NK-92 (cell line): ENCODE data around the gene PKNOX2.

Experiments
- DNase-seq: peaks from one replicate; lab custom pipeline; 2025; ENCODE audit not compliant: unreplicated experiment; lab: John Stamatoyannopoulos, UW

The PKNOX2 gene

DNA sequence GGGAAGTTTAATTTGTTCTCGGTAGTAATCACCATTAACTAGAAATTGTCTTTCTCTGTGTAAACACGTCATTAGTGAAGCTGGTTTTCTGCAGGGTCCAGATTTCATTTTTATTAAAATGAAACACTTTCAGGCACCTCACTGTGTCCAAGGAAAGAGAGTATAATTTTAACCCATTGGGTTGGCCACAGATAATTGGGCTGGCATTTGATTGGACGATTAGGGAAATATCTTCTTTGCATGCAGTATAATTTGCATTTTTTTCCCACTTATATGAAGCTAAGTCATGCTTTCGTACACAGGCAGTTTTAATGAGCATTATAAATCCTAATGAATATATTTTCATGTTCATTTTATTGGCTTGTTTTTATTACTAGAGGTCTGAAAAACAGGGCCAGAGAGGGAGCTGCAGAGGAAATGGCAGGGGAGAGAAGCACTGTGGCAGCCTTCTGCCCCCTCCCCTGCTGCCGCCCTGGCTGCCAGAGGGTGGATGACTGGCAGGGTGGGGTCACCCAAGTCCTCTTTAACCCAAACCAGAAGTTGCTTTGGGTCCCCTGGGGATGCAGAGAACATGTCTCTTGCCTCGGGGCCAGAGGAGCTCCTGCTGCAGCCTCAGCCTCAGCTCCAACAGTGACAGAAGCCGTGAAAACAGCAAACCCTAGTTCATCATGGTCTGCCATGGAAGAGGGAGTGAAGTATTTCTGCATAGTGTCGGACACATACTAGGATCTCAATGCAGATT is 93.9 kb downstream of the PKNOX2 start:
- no peak for DNase-seq

DNA sequence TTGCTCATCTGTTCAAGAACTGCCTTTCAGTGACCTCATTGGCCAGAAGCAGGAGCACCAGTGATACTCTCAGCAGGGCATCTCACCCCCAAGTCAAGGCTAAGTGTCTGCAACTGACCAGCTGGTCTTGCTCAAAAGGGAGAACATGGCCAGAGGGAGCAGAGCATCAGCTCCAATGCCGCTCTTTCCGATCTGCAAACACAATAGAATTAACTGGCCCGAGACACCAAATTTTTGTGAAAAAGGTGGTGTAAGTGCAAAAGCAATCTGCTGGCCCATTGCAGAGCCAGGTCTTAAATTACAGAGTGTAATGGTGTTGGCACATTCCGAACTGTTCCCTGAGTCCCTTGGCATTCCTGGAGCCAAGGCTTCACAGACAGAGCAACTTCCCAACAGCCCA is 97.0 kb downstream of the PKNOX2 start:
- DNase-seq = no peak

DNA sequence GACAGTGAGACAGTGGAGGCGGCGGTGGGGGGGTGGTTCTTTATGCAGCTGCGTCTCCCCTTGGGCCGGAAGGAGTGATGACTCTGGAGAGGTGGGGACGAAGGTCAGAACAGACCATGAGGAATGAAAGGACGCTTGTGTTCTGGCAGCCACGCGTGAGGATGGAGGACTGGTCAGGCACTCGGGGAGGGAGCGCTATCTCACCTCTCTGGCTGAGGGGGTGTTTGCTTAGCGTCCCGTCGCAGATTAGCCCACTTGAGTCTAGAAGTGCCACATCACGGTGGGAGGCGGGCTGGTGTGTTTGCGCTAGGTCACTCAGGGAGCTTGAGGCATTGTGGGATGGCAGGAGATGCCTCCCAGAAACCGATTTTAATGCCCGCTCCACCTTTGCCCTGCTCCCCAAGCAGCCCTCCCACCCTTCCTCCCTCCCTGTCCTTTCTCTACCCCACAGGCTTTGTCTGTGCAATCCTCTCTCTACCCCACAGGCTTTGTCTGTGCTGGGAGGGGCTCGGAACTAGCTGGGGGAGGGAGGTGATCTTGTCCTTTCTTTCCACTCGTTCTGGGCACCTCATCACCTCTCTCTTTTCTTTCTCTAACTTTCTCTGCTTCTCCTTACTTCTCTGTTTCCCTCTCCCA is 97.8 kb downstream of the PKNOX2 start:
- DNase-seq = no peak

DNA sequence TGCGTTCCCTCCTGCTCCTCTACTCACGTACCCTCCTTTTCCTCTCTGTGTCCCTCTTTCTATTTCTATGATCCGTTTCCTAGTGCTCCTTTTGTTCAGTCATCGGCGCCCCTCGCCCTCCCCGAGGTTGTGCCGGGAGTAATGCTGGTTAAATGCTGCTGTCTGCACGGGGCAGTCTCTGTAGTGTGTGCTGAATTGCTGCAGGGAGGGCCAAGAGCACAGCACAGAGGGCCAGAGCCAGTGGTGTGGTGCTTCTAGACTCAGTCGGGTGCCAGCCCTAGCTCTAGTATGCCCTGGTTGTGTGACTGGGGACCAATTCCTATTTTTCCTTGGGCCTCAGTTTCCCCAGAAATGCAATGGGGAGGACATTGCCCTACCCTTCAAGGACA is 98.3 kb downstream of the PKNOX2 start:
- no peak for DNase-seq

DNA sequence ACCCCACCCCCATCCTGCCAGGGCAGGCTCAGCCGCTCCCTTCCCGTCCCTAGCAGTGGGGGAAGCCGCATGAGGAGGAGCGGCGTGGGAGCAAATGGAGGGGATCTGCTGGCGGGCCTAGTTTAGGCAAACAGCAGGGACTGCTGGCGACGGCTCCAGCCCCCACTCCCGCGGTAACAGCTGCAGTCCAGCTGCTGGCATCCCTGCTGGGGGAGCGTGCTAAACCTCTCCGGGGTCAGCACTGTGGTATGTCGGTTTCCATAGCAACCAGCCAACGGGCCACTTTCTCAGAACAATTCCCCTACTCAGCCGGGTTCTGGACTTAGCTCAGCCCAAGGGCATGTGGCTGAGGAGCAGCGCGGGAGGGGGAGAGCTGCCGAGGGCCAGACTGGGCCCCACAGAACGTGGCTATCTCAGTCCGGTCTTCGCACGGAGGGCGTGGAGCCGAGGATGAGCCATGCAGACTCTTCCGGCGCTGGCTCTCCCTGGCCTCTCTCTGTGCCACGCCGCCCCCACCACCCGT is 98.8 kb downstream of the PKNOX2 start:
- DNase-seq = no peak

DNA sequence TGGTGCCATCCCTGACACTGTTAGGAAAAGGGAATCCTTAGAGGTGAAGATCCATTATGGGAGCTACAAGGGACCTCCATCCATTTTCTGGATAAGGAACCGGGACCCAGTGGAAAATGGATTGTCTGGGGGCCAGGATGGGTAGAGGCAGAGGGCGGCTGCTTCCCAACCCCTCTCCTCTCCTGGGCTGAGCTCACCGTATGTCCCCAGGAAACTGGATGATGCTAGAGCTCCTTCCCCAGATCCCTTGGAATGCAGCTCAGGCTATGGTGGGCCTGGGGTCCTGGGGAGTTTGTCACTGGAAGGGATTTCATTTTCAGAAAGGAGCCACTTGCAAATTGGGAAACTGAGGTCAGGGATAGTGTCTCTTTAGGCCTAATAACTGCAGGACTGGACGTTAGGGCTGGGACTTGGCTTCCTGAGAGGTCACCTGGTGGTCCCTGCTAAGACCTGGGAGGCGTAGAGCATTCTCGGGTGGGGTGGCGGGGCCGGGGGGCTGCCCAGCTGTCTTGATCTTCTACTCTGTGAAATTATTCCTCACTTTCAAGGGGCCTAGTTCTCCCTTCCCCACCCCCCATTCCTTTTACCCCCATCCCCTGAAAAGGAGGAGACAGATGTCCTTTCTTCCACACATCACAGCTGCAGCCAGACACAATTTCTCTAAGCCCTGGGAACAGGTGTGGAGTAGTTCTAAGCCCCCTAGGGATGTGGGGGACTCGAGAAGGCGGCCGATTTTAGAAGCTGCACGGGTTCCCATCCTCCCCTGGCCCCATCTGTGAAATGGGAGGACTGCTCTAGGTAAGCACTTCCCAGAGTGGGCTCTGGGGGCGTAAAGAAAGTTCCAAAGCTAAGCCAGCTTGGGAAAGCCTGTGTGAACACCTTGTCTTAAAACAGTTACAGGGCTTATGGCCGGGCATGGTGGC is 99.8 kb downstream of the PKNOX2 start:
- no peak for DNase-seq

DNA sequence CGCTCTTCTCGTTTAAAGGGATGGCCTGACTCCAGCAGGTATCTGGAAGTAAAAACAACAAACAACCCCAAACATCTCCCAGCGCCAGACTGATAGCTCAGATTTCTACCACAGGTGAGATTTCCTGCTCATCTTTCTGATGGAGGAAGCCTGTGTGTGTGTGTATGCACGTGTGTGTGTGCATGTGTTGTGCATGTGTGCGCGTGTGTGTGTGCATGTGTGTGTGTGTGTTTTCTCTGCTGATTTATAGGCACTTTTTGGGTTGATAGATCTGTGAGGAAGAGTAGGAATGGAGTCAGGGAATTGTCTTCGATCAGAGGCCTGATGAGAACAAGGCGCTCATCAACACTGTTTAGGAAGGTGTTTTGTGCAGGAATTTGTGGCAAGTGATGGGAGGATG is 103.0 kb downstream of the PKNOX2 start:
- DNase-seq = no peak

DNA sequence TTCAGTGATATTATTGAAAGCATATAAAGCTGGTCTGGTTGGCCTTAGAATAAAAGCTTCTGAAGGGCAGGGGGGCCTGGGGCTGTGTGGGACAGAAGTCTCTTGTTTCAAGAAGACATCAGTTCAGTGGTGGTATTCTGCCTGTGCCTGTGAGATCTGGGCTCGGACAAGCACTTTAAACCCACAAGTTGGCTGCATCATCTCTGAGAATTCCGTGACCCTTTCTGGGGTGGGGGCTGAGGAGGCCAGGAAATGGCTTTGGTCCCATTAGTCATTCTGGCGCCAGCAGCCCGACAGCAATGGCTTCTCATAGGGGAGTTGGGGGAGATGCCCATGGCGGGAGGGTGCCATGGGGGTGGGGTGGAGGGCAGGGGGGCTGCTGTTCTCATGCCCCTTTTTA is 104.1 kb downstream of the PKNOX2 start:
- DNase-seq = no peak

DNA sequence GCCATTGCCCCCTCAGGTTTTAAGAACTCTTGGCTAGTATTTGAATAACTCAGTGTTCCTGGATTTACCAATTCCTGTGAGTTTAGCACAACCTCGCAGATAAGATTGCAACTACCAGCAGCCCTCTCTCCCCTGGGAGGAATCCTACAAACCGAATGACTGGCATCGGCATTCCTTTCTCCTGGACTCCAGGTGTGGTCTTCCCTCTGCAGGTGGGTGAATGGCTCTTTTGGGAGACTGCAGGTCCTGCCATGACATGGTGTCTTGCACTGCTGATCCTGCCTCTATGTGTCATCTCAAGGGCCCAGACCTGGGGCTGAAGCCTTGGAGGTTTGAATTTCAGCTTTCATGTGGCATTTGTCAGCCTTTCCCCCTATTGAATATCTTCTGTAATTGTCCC is 105.6 kb downstream of the PKNOX2 start:
- DNase-seq = no peak

DNA sequence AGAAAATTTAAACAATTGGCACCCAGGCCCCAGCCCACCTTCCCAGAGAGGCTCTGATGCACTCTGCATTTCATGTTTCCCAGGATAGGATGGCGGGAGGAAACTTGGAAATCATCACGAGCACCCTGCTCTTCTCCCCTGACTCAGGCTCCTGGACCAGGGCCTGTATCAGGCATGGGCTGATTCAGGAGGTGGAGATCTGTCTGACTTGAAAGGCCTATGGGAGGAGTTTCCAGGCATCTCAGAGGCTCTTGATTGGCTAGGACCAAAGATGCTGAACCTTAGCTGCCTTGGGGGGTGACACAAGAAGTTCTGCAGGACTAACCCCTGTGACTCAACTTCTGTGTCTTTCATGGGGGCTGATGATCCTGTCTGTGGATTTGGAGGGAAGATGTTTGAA is 106.2 kb downstream of the PKNOX2 start:
- DNase-seq = no peak

DNA sequence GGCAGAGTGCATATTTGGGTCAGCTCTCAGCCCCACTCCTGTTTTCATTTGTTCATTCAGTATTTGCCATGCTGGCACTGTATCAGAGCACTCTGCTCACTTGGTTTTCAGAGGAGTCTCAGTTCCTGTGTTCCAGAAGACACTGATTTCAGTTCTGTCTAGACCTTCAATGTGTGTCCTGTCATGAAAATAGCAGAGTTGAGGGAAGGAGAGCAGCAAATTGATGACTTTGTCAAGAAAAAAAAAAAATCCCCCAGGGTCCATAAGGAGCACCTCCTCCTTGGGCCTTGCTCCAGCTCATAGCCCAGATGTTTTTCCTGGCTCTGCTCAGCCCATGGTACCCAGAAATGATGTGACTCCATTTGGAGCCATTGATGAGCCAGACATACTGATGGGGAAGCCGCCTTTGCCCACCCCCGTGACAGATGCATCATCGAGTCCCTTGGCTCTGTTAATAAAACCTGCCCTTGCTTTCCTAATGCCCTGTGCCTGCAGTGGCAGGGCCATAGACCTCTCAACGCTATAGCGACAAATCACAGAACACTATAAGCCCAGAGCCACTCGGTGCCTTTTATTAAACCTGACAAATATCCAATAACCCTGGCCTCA is 107.0 kb downstream of the PKNOX2 start:
- DNase-seq = no peak

DNA sequence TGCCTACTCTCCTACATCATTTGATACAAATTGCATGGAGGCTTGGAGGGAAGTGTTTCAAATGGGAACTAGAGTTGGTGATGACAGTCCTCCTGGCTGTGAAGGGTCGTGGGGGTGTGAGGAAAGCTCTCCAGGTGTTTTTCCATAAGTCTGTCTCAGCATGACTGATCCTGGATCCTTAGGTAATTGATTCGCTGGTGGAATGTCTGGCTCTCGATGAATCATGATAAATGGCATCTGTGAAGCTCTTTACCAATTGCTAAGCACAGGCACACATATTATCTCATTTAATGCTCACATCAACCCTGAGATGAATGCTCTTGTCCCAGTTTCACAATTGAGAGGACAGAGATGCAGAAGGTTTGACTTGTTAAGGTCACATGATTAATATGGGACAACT is 107.5 kb downstream of the PKNOX2 start:
- DNase-seq = no peak

DNA sequence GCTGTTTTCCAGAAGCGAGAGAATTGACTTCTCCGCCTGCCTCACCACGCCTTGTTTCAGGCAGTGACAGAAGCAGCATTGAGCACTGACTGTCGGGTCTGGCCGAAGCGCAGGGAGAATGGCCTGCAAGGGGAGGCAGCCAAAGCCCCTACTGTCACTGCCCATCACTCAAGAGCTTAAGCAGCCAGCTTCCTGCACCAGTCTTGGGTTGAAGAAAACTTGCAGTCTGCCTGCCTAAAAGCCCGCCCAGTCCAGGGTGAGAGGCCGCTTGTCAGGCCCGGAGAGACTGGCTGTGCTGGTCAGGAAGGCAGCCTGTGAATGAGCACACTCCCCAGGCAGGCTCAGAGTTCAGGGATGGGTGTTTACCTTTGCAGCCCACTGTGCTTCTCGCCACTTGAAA is 108.3 kb downstream of the PKNOX2 start:
- DNase-seq = no peak

DNA sequence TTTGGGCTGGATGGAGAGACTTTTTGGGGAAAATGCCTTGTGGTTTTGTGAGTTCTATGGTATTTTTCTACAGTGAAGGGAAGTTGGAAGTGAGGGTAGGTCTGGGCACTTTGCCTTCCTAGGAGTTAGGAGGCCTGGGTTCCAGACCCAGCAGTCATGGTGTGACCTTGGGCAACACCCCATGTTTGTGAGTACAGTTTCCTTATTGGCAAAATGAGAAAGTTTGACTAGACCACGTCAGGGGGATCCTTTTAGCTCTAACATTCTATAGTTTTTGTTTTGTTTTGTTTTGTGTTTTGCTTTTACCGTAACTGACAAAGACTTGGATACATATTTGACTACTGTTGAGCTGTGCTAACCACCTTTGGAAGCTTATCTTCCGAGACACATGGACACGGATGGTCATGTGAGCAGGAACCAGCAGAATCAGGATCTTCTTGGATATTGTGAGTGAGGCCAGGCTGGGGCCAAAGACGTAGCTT is 109.0 kb downstream of the PKNOX2 start:
- no peak for DNase-seq

DNA sequence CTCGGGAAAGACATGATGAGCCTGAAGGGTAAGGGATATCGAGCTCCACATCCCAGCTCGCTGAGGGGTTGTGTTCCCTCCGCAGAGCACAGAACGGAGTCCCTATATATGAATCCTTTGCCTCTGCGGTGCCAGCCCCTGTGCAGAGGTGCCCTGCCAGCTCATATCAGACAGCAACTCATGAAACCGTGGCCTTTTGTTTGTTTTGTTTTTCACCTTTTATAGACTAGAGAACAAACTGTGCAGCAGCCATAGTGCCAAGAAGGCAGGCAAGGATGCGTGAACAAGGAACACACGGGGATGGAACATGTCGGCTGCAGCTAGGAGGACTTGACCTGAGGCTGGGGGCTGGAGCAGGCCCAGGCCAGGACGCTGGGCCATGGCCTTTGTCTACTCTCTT is 109.8 kb downstream of the PKNOX2 start:
- DNase-seq = no peak

DNA sequence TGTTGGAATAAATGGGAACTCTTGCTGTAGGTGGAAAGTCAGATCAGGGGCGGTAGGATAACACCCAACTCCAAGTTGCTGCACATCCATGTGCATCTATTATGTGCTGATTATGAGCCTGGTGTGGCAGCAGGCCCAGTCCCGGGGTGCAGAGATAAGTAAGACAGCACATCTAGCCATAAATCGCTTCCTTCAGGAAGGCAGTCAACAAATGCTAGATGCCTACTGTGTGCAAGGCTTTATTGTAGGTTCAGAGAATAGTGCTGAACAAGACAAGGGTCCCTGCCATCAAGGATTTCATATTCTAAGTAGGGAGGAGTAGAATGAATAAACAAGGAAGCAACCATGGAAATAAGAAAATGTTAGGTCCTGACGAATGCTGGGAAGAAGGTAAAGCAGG is 110.2 kb downstream of the PKNOX2 start:
- no peak for DNase-seq

DNA sequence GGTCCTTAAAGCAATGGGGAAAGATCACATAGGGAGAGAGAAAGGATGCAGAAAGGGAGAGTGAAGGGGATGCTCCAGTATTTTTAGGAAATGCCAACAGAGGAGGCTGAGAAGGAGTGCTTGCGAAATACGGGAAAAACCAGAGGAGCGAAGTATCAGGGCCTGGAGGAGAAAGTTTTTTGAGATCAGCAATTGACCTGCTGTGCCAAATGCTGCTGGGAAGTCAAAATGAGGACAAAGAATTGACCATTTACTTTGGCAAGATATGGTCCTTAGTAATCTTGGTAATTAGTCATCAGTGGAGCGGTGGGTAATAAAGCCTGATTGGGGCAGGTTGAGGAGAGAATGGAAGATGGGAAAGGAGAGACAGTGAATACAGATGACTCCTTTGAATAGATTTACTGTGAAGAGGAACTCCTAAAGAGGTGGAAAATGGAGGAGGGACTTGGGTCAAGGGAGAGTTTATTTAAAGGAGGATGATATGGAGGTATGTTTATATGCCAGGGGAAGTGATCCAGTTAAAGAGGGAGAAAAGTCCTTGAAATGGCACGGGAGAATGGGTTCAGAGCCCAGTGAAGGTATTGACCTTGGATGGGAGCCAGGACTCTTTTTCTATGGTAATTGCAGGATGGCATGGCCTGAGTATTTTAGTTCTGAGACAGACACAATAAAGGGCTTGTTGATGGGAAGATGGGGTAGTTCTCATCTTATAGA is 111.5 kb downstream of the PKNOX2 start:
- no peak for DNase-seq

DNA sequence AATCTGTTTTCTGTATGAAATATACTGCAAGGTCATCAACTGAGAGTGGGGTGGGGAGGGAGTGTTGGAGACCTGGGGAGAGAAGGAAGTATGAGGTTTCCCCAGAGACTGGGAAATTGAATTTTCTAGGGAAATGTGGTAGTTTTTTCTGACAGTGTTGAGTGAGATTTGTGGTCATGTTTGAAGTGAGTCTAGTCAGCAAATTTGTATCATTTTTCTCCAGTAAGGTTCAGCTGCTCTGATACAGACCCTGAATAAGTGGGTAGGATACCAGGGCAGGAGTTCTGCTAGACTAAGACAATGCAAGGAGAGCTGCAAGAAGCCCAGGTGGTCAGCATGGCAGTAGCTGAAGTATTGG is 112.0 kb downstream of the PKNOX2 start:
- no peak for DNase-seq

DNA sequence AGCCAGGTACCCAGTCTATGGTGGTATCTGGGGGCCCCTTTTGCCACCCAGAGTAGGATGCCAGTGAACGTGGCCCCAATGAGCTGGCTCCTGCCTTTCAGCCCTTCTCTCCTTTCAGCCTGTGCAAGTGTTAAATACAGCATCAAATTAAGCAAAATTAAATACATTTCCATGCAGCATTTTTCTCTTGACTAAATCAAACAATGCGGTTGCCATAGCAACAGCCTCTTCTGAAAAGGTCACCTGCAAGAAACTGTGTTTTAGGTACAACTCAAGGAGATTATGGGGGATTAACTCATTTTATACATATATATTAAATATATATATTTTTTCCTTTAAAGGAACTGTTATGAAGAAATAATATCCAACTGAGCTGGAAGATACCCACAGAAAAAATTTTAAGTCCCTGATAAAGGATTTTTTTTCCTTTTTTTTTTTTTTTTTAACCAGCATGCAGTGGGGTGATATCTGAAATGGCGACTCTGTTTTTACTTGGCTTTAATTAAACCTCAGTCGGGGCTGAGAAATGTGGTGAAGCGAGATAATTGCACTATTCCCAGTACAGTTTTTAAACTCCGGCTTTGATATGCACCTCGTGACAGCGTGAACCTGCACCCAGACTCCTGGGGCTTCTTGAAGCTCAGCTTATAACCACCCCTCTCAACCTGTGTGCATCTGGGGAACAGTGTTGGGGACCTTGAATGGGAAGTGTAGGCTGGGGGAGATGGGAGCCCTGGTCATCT is 115.3 kb downstream of the PKNOX2 start:
- DNase-seq = no peak

DNA sequence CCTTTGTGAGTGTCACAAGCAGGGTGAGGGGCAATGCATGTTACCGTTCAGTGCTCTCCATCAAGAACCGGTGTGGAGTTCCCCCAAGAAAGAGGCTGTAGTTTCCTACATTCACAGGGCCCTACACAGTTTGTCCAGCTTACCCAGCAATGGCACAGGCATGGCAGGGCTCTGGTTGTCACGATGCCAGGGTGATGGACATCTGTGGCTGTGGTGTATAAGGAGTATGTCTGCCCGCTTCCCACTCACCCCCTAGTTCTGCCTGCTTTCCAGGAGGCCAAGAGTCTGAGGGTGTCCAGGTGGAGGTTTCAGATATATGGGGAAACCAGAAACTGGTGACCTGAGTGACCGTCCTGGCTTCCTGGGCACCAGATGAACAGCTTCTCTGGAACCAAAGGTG is 116.1 kb downstream of the PKNOX2 start:
- DNase-seq = no peak
